LHCN-M2 (cell line): Measurements from ENCODE around the gene DTYMK. TPM values are rescaled to one million over a fixed set of nuclear protein-coding genes. Genes with fewer than 3 reads are reported as not detected.

Experiments
- DNase-seq: peaks from one replicate; pipeline ENCODE4 v3.0.0-alpha.2; 2012; ENCODE audit warnings: low read depth
- total RNA-seq: library from RNA; depleted of rRNA; stranded (reverse); fragments of >200 nt; gene quantifications from 2 replicates; pipeline ENCODE4 v1.2.3, GENCODE V29; 2014

The DTYMK gene
- total RNA-seq, 1 experiment from 2014 or later: 108 TPM

- peak; percentile 17 for DNase-seq
These were observed 19.9 kb upstream of the DTYMK start for GRCh38 chr2:241706537-241706936.

GRCh38 chr2:241703032-241703604 lies 16.5 kb upstream of the DTYMK start:
- DNase-seq: peak; percentile 22

- peak; percentile 64 for DNase-seq
These were observed 15.8 kb upstream of the DTYMK start for GRCh38 chr2:241702155-241703031.

- DNase-seq: peak; percentile 90
These were observed 15.0 kb upstream of the DTYMK start, which contains the start of gene ING5 for GRCh38 chr2:241701399-241702154. Gene ING5 (plus strand): TSS chr2:241702039. CDS start chr2:241702066, 27 bp downstream.

GRCh38 chr2:241701149-241701398 lies 14.5 kb upstream of the DTYMK start:
- DNase-seq: no peak

- no peak for DNase-seq
These were observed 9.0 kb upstream of the DTYMK start for GRCh38 chr2:241695651-241696050.

- peak; percentile 81 for DNase-seq
These were observed 5.8 kb upstream of the DTYMK start for GRCh38 chr2:241692448-241692847.

- DNase-seq: no peak
These were observed 3.6 kb upstream of the DTYMK start for GRCh38 chr2:241690202-241690717.

GRCh38 chr2:241689306-241689705 lies 2.7 kb upstream of the DTYMK start:
- no peak for DNase-seq

- DNase-seq: no peak
These were observed 328 bp downstream of the DTYMK start for GRCh38 chr2:241686324-241686649.

- peak; percentile 99 for DNase-seq
These were observed 5.6 kb downstream of the DTYMK start for GRCh38 chr2:241680827-241681599.

- DNase-seq: no peak
These were observed 6.6 kb downstream of the DTYMK start for GRCh38 chr2:241680044-241680443.

GRCh38 chr2:241678784-241679540 lies 7.7 kb downstream of the DTYMK start:
- DNase-seq: no peak

GRCh38 chr2:241678307-241678706 lies 8.3 kb downstream of the DTYMK start:
- DNase-seq: no peak

GRCh38 chr2:241677392-241677791 lies 9.2 kb downstream of the DTYMK start:
- DNase-seq: no peak

- DNase-seq: no peak
These were observed 9.9 kb downstream of the DTYMK start for GRCh38 chr2:241676665-241677064.

- no peak for DNase-seq
These were observed 10.7 kb downstream of the DTYMK start for GRCh38 chr2:241675885-241676284.

- DNase-seq: peak; percentile 58
These were observed 12.6 kb downstream of the DTYMK start for GRCh38 chr2:241673797-241674725.

- DNase-seq: no peak
These were observed 13.4 kb downstream of the DTYMK start for GRCh38 chr2:241673189-241673663.
